ENCODE measurements around the gene KLF3. TPM values are rescaled to one million over a fixed set of nuclear protein-coding genes. Genes with fewer than 3 reads are reported as not detected.

Gene KLF3
- total RNA-seq, 1 experiment from 2014 or later, result 29.0 TPM

- no peak overlapping the region for H2BK5ac ChIP-seq (ENCODE audit: insufficient read length, low read length)
- no peak overlapping the region for H4K8ac ChIP-seq (replicated peaks; ENCODE audit: insufficient read length, low read depth, low read length)
- Mint-ChIP-seq H3K36me3 (ENCODE audit: insufficient read depth in 1 of 3, low read depth in 3 of 3) (peaks cover 0 to 4% (median 0%) of the 10 kb centered on the region in 3 experiments; a peak in 1 of 7 replicates), H3K9me3 (peaks cover 0 to 3% of the 10 kb centered on the region in 2 experiments; a peak in 1 of 5 replicates), H3K27ac (no peak overlapping the region), H3K27me3 (ENCODE audit: low read depth) (no peaks in the 10 kb centered on the region), H3K4me3 (no peak overlapping the region), H3K4me1 (no peaks in the 10 kb centered on the region)
- no CpG with 5 or more reads among the region's 5 CpGs for WGBS (ENCODE audit: extremely low coverage, insufficient read length, low lambda C conversion rate)
- H3T11ph ChIP-seq (ENCODE audit: low read length), result no peak overlapping the region
- H3K4ac ChIP-seq (ENCODE audit: low read depth, low read length), result no peak overlapping the region
- H2BK120ac ChIP-seq (ENCODE audit: low read depth, low read length, poor library complexity, severe bottlenecking), result no peak overlapping the region
- no peak overlapping the region for H3K56ac ChIP-seq (ENCODE audit: insufficient read length, low read depth, low read length)
- no peak for DNase-seq
- H3K27me3 ChIP-seq (ENCODE audit: insufficient read depth, low read length), result no peaks in the 10 kb centered on the region
- H2BK15ac ChIP-seq (ENCODE audit: low read depth, low read length), result no peak overlapping the region
- no peak overlapping the region for H4K5ac ChIP-seq (ENCODE audit: insufficient read length, low read depth, low read length)
- H2BK20ac ChIP-seq (ENCODE audit: low read depth, low read length, poor library complexity, severe bottlenecking), result no peak overlapping the region
- H3K79me1 ChIP-seq (ENCODE audit: insufficient read depth, low read depth, low read length, poor library complexity, severe bottlenecking), result no peaks in the 10 kb centered on the region
- TF ChIP-seq CTCF (conservative IDR thresholded peaks at IDR 0.05), result no peak
- H3K14ac ChIP-seq (ENCODE audit: insufficient read depth, low read length), result no peak overlapping the region
- H2AK5ac ChIP-seq (ENCODE audit: insufficient read length, low read length), result no peak overlapping the region
- H3K23me2 ChIP-seq (ENCODE audit: insufficient read length, low read depth, low read length, poor library complexity, severe bottlenecking), result no peaks in the 10 kb centered on the region
- H3K4me2 ChIP-seq (ENCODE audit: insufficient read depth, insufficient read length, low read length), result no peak overlapping the region
- no peaks in the 10 kb centered on the region for H3K4me1 ChIP-seq (ENCODE audit: insufficient read depth, low read length)
- H3K23ac ChIP-seq (ENCODE audit: insufficient read length, low read depth, low read length), result no peak overlapping the region
- no peak overlapping the region for H3K18ac ChIP-seq (ENCODE audit: insufficient read length, low read depth, low read length)
- H2BK12ac ChIP-seq (ENCODE audit: insufficient read length, low read depth, low read length), result no peak overlapping the region
- H3K79me2 ChIP-seq (ENCODE audit: insufficient read depth, low read length), result no peaks in the 10 kb centered on the region
- no peak overlapping the region for H2AFZ ChIP-seq (ENCODE audit: low read length)
- no peak overlapping the region for H4K91ac ChIP-seq (ENCODE audit: insufficient read length, low read depth, low read length)
- no peaks in the 10 kb centered on the region for H4K20me1 ChIP-seq (ENCODE audit: control insufficient read depth, insufficient read depth, insufficient read length)
- no peaks in the 10 kb centered on the region for H3K9me3 ChIP-seq (ENCODE audit: control insufficient read depth, low read depth, low read length)
- H3K27ac ChIP-seq (ENCODE audit: insufficient read length, low read depth, low read length), result no peak overlapping the region
- H3K9ac ChIP-seq (ENCODE audit: extremely low read depth, insufficient read length, low read length), result no peak overlapping the region
Observed at GRCh38 chr4:38717604-38718003, 53.6 kb downstream of the KLF3 start.
